Raji (cell line): ENCODE data around the gene CALCR.

Source experiments
- POLR2A ChIP-seq: IDR thresholded peaks from 2 replicates; pipeline ENCODE4 v1.6.1; 2011; ENCODE audit warnings: low read depth, low read length, control low read depth; ENCODE audit not compliant: insufficient read depth

The CALCR gene

DNA sequence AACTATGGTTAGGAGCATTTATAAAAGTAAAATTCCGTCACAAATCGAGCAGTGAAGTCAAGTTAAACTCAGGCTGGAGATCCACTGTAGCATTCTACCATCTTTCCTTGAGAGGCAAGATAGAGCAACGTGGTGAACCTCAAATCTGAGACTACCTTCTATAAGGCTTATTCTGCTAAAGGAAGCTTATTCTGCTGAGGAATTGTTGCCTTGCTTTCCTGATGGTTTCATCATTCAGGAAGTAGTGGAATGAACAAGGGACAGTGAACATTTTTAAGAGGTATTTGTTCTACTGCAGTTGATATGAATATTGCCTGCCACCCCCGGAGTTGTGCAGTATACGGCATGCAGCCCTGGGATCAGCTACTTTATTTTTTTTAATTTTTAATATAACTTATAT, 171.6 kb downstream of the CALCR start:
- no peak for TF ChIP-seq POLR2A

DNA sequence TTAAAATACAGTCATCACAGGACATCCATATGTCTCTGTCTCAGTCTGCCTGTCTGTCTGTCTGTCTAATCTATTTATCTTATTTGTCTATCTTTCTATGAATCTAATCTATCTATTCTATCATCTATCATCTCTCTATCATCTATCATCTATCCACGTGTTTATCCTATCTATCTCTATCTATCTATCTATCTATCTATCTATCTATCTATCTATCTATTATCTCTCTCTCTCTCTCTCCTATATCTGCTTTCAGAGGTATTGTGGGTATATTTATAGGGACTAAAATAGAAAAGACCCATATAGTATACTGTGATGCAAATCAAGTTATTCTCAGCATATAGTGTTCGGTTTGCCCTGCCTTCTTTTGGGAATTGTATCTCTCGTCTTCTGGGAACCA, 174.9 kb downstream of the CALCR start:
- TF ChIP-seq POLR2A: no peak

DNA sequence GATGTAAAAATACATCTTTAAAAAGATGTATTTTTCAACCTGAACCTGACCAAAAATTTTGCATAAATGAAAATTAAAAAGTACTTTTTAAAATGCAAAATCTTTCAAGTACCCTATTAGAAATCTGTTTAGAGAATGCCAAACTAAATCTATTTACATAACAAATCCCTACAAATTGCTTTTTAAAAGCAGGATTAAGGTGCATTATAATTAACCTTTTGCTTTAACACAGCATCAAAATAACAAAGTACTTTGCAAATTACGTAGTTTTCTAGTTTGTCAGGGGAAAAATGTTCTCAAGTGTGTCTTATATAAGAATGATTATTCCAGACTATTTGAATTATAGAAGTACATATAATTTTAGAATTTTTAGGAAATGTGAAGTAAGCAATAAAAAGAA, 181.5 kb downstream of the CALCR start:
- no peak for TF ChIP-seq POLR2A

DNA sequence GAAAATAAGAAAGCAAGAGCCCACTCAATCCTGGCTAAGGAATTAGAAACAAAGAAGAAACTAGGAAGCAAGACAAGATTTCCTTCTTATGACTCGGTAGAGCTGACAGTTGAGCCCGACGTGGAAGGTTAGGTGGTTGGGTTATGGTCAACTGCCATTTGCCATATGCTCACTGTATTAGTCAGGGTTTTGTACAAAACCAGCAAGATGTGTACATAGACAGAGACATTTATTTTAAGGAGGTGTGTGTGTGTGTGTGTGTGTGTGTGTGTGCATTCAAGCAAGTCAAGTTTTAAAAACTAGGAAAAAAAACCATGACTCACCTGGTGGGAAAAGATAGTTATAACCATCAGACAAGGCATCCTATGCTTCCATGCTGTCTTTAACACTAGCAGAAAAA, 183.9 kb downstream of the CALCR start:
- no peak for TF ChIP-seq POLR2A

DNA sequence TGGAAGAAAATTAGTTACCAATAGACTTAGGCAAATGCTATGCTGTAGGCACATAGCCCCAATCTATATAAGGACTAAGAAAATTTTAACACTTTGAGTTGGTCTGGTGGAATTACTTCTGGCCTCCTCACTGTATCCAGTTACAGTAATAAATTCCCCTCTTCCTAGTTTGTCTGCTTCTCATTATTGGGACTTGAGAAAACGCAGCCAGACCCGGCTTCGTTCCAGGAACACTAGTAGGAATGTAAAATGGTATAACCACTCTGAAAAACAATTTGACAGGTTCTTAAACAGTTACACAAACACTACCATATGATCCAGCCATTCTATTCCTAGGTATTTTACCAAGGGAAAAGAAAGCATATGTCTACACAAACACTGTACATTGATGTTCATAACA, 192.2 kb downstream of the CALCR start:
- no peak for TF ChIP-seq POLR2A

DNA sequence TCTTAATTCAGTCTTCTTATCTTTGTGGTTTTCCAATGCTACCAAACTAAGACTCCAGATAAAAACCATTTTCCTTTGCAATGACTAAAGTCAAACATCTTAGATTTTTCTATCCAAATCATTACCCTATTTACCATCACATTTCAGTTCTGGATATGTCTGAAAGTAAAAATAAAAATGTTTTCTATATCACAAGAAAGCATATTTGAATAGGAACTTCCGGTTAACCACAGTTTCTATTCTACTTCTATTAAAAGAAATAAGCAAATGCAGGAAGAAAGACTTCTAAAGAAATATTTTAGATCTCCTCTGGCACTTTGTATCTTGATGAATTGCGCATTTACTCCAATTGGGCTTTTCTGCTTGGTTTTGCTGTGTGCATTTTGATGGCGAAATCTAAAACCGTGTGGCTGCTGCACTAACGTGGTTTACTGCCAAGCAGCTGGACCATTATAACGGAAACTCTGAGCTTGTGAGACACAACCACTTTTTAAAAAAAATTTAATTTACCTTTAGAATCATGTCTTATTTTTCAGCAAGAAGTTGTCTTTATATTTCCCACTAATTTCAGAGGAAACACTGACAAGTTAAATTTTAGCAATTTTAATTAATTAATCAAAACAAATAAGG, 196.3 kb downstream of the CALCR start:
- TF ChIP-seq POLR2A: no peak

DNA sequence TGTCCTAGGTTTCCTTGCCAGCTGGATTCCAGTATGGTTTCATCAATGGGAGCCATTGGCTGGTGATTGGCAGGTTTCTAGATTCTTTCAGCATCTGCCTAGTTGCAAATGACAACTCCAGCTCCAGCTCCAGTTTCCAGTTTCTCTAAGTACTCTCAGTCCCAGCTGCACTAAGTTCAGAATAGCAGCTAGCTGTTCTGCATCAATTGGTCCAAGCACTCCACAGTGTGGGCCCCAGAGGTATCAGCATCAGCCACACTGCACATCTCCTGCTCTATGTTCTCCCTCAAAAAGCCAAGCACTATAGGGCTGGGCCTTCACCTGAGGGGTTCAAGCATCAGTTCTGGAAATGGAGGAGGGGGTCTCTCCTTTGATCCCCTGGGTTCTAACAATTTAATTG, 198.9 kb downstream of the CALCR start:
- TF ChIP-seq POLR2A: no peak
